HG03457 (cell line): ENCODE data around the gene DBF4.
"Not testable (repeated sequence)": the region's sequence is repeated elsewhere in the genome, so short reads cannot be mapped to it uniquely, and the experiment has no call there.

ENCODE experiments used
- ATAC-seq: cut with Tn5 transposase; IDR thresholded peaks from one replicate; pipeline ENCODE4 v1.9.1; 2021; ENCODE audit warnings: moderate number of reproducible peaks; ENCODE audit not compliant: unreplicated experiment

Gene DBF4

GRCh38 chr7:87878208-87878735, 2.0 kb downstream of the DBF4 start:
- no peak for ATAC-seq

DNA sequence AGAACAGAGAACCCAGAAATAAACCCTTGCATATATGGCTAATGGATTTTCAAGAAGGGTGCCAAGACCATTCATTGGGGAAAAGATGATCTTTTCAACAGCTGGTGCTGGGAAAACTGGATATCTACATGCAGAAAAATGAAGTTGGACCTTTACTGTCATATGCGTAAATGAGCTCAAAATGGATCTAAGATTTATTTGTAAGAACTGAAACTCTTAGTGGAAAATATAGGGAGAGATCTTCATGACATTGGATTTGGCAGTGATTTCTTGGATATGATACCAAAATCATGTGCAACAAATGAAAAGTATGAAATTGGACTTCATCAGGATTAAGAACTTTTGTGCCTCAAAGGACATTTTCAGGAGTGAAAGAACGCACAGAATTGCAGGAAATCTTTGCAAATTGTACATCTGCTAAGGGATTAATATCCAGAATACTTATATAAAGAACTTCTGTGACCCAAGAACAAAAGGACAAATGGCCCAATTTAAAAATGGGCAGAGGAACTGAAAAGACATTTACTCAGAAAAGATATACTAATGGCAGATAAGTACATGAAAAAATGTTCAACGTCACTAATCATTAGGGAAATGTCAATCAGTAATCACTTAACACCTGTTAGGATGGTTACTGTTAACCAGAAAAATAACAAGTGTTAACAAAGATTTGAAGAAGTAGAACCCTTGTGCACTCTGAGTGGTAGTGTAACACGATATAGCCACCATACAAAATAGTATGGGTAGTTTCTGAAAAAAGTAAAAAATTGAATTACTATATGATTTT, 6.1 kb downstream of the DBF4 start:
- no peak for ATAC-seq

- no peak for ATAC-seq
These were observed 8.7 kb downstream of the DBF4 start for GRCh38 chr7:87885018-87885417.

DNA sequence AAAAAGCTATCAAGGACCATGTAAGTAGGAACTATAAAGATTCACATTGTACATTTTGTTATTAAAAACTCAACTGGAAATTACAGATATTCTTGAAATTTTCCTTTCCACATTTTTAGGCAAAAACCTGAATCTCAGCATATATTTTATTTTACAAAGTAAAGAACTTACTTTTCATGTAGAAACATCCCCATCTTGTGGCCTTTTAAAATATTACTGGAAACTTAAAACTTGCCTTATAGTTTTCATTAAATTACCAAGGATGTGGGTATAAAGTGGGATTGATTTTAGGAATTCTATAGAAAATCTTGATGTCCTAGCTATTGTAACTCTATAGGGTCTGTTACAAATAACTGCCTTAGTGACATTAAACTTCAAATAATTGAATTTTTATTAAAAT, 10.6 kb downstream of the DBF4 start:
- ATAC-seq = no peak

- ATAC-seq = no peak
These were observed 19.1 kb downstream of the DBF4 start for GRCh38 chr7:87895363-87895762.

DNA sequence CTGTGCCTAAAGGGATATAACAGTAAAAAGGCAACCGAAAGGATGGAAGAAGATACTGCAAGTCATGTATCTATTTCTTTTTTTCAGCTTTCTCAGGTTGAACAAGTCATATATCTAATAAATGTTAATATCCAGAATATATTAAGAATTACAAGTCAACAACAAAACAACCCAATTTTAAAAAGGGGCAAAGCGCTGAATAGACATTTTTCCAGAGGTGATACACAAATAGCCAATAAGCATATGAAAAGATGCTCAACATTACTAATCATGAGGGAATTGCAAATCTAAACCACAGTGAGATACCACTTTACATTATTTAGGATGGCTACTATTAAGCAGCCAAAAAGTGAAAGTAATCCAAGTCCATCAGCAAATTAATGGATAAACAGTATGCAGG, 23.0 kb downstream of the DBF4 start:
- ATAC-seq = no peak

- not testable (repeated sequence) for ATAC-seq
These were observed 31.0 kb downstream of the DBF4 start for GRCh38 chr7:87907136-87907906.

DNA sequence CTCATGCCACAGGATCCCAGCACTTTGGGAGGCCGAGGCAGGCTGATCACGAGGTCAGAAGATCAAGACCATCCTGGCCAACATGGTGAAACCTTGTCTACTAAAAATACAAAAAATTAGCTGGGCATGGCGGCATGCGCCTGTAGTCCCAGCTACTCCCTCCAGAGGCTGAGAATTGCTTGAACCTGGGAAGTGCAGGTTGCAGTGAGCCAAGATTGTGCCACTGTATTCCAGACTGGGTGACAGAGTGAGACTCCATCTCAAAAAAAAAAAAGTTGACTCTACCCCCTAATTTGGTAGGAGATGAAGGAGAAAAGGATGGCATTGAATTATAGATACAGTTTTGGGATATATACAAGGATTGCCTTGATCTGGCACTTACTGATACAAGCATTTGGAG, 32.5 kb downstream of the DBF4 start:
- not testable (repeated sequence) for ATAC-seq

- no peak for ATAC-seq
These were observed 35.8 kb downstream of the DBF4 start for GRCh38 chr7:87912121-87912520.

DNA sequence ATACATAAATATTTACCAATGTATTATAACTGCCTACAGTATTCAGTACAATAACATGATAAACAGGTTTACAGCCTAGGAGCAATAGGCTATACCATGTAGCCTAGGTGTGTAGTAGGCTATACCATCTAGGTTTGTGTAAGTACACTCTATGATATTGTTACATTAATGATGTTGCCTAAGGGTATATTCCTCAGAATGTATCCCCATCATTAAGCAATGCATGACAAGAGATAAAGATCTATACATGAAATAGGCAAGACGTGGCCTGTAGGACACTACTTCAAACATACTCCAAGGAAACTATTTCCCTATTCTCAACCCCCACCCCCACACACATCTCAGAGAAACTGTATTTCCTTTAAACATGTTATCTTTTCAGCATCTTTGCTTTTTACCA, 42.4 kb downstream of the DBF4 start:
- ATAC-seq = no peak

- no peak for ATAC-seq
These were observed 43.6 kb downstream of the DBF4 start for GRCh38 chr7:87919875-87920274.

DNA sequence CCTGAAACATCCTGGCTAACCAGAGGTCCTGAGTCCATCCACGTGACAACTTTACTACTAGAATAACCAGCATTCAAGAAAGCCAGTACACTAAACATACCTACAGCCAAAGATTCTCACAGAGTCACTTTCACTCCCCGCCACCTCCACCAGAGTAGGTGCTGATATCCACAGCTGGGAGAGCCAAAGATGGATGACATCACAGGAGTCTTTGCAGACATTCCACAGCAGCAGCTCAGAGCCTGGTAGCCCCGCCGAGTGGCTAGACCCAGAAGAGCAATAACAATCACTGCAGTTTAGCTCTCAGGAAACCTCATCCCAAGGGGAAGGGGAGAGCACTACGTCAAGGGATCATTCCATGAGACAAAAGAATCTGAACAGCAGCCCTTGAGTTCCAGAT, 44.3 kb downstream of the DBF4 start:
- no peak for ATAC-seq

- ATAC-seq = not testable (repeated sequence)
These were observed 46.6 kb downstream of the DBF4 start for GRCh38 chr7:87922759-87923395.

DNA sequence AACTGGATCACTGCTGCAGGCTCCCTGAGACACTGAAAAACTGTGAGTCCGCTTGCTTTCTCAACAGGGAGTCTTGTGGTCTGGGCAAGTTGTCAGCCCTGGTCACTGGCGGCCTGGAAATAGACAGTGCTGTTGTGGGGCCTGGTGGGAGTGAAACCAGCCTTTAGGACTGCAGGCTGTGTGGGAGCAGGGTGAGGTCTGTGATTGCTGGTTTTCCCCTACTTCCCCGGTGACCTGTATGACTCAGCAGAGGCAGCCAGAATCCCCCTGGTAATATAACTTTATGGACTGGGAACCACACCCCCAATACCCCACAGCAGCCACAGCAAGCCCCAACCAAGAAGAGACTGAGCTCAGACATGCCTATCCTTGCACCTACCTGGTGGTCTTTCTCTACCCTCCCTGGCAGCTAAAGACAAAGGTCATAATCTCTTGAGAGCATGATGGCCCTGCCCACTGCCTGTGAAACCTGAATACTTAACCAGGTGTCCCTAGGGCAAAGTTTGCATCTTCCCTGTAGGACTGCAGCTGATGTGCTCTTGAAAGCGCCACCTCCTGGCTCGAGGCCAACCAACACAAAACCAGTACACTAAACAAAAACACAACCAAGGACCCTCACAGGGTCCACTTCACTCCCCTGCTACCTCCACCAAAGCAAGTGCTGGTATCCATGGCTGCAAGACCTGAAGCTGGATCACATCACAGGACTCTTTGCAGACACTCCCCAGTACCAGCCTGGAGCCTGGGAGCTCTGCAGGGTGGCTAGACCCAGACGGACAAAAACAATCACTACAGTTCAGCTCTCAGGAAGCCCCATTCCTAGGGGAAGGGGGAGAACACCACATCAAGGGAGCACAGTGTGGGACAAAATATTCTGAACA, 50.5 kb downstream of the DBF4 start:
- ATAC-seq = peak; percentile 98

GRCh38 chr7:87933605-87933952, 57.3 kb downstream of the DBF4 start:
- ATAC-seq = peak; percentile 34

GRCh38 chr7:87933953-87934698, 57.8 kb downstream of the DBF4 start, which contains the start of gene ADAM22:
Gene ADAM22, plus strand, starts transcription at chr7:87934251. Its CDS starts 215 bp downstream, at chr7:87934466.
- ATAC-seq = peak; percentile 97

GRCh38 chr7:87934699-87935383, 58.5 kb downstream of the DBF4 start:
- no peak for ATAC-seq

GRCh38 chr7:87935384-87935706, 59.1 kb downstream of the DBF4 start:
- ATAC-seq = no peak

- ATAC-seq = no peak
These were observed 64.8 kb downstream of the DBF4 start for GRCh38 chr7:87941138-87941537.
